ENCODE data around the gene SAXO2. TPM values are rescaled to one million over a fixed set of nuclear protein-coding genes. Genes with fewer than 3 reads are reported as not detected.

SAXO2 gene
- total and polyA plus RNA-seq, 2 of the 8 experiments (the other 6 are each of a cell fraction or from before 2014, with no cell fraction given), result 3.1 TPM

GRCh38 chr15:82262422-82263026 is at the start of gene SAXO2, which contains the start of gene EFL1 (continued):
- no peak; the same call in 1 of the 2 replicates for TF ChIP-seq YY1 (IDR thresholded peaks at IDR 0.05; ENCODE audit: low read depth, low read length)
- peak in 1 of 2 experiments; percentile 26; a peak in 1 of 3 replicates for TF ChIP-seq POLR2A (IDR thresholded peaks at IDR 0.05; ENCODE audit: control extremely low read depth in 1 of 2, low read depth in 2 of 2, low read length in 2 of 2)
- TF ChIP-seq SAP30 (IDR thresholded peaks at IDR 0.05; ENCODE audit: insufficient read depth, insufficient replicate concordance, low read length), result peak; percentile 97
- no peak for TF ChIP-seq CEBPB (IDR thresholded peaks at IDR 0.05; ENCODE audit: low read depth, low read length)
- peak; percentile 75 for TF ChIP-seq PHF8 (conservative IDR thresholded peaks at IDR 0.05; ENCODE audit: low read depth, low read length)
- TF ChIP-seq RFX5 (IDR thresholded peaks at IDR 0.05; ENCODE audit: borderline replicate concordance, low read depth, low read length), result no peak
- TF ChIP-seq RBBP5 (IDR thresholded peaks at IDR 0.05; ENCODE audit: borderline replicate concordance, low read depth, low read length), result peak; percentile 69; the same call in 1 of the 2 replicates
- no peak for TF ChIP-seq MAFK (IDR thresholded peaks at IDR 0.05; ENCODE audit: low read depth, low read length)
- peak; percentile 54; the same call in 1 of the 2 replicates for TF ChIP-seq TBP (IDR thresholded peaks at IDR 0.05; ENCODE audit: low read depth, low read length)
- TF ChIP-seq, protein P1, sequence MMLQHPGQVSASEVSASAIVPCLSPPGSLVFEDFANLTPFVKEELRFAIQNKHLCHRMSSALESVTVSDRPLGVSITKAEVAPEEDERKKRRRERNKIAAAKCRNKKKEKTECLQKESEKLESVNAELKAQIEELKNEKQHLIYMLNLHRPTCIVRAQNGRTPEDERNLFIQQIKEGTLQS (IDR thresholded peaks at IDR 0.05; ENCODE audit: insufficient read depth, low read depth, low read length), result no peak
- TF ChIP-seq SP2 (IDR thresholded peaks at IDR 0.05; ENCODE audit: low read length), result no peak
- TF ChIP-seq BACH1 (IDR thresholded peaks at IDR 0.05; ENCODE audit: low read length), result no peak
- TF ChIP-seq POU5F1 (IDR thresholded peaks at IDR 0.05; ENCODE audit: low read depth, low read length), result no peak
- peak; percentile 70 for TF ChIP-seq CREB1 (IDR thresholded peaks at IDR 0.05)
- peak; percentile 84 for TF ChIP-seq KDM4A (IDR thresholded peaks at IDR 0.05; ENCODE audit: low read depth, low read length, severe bottlenecking)
- TF ChIP-seq ASH2L (IDR thresholded peaks at IDR 0.05; ENCODE audit: low read length), result peak; percentile 81
- TF ChIP-seq TEAD4 (IDR thresholded peaks at IDR 0.05; ENCODE audit: low read depth, low read length), result no peak
- TF ChIP-seq SRF (IDR thresholded peaks at IDR 0.05; ENCODE audit: low read depth, low read length), result no peak
- no peak for TF ChIP-seq POLR2AphosphoS5 (IDR thresholded peaks at IDR 0.05; ENCODE audit: low read depth, low read length)
- TF ChIP-seq CTBP2 (IDR thresholded peaks at IDR 0.05; ENCODE audit: borderline replicate concordance, insufficient read depth, insufficient read length, low read length), result peak; percentile 48
- TF ChIP-seq HDAC2 (IDR thresholded peaks at IDR 0.05; ENCODE audit: borderline replicate concordance in 1 of 2, low read depth in 2 of 2, low read length in 2 of 2), result peak; percentile 5 to 60; a peak in 1 of 4 replicates
- TF ChIP-seq SIN3A (conservative IDR thresholded peaks at IDR 0.05 in 1 of 2, IDR thresholded peaks at IDR 0.05 in 1 of 2; ENCODE audit: low read depth in 1 of 2, low read length in 2 of 2), result peak; percentile 93 to 99
- peak; percentile 52; the same call in 1 of the 2 replicates for TF ChIP-seq E2F6 (IDR thresholded peaks at IDR 0.05)
- TF ChIP-seq NRF1 (IDR thresholded peaks at IDR 0.05; ENCODE audit: low read depth, low read length), result no peak
